A172 (cell line): ENCODE data around the gene DGKD. TPM values are rescaled to one million over a fixed set of nuclear protein-coding genes. Genes with fewer than 3 reads are reported as not detected.

Experiments
- DNase-seq: peaks from one replicate; pipeline ENCODE4 v3.0.0-alpha.2; 2015; ENCODE audit warnings: low spot score
- total RNA-seq: library from RNA; depleted of rRNA; stranded (reverse); fragments of >200 nt; shearing (Covaris generic); gene quantifications from 2 replicates; pipeline ENCODE4 v1.2.3, GENCODE V29; 2014

DGKD gene
- total RNA-seq, 1 experiment from 2014 or later: 16.4 TPM

- no peak for DNase-seq
Observed at GRCh38 chr2:233445152-233445830, 91.0 kb downstream of the DGKD start.

DNA sequence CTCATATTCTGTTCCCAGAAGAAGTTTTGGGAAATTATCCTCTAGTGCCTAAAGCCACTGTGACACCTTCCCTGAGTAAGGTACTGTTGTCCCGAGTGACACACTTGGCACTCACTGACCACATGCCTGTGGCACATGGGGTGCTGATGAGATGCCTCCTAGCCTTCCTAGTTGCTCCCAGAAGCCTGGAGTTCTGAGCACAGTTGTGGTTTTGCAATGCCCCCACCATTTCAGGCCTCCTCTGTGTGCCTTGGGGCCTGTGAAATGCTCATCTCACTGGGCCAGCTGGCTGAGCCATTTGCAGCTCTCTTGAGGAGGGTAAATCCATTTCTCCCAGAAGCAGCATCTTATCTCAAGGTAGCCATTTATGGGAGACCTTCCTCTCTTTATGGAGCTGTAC is 91.8 kb downstream of the DGKD start:
- DNase-seq: no peak

DNA sequence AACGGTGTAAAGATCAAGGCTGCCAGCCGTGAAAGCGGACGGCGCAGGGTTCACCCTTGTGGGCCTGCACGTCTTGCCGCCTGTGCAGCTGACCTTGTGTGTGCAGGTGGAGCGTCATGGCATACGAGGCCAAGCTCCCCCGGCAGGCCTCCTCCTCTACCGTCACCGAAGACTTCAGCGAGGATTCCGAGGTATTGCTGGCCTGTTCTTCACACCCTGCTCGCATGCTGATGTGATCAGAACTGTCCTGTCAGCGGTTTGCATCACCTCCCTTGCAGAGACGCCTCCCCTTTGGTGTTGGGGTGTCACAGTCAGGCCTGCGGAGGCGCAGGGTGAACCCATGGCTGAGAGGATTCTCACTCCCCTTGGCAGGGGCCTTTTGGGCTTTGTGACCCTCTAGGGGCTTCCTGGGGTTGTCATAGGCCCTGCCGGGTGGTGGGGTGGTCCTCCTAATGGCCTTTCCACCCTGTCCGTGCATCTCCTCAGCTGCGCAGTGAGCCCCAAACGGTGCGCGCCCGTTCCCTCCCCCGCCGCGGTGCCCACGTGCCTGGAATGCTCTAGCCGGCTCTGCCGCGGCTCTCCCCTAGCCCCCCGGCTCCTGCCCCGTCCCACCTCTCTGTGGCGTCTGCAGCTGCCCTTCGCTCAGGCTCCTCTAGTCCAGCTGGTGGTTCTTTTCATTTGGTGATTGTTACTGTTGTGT is 92.5 kb downstream of the DGKD start:
- no peak for DNase-seq

DNA sequence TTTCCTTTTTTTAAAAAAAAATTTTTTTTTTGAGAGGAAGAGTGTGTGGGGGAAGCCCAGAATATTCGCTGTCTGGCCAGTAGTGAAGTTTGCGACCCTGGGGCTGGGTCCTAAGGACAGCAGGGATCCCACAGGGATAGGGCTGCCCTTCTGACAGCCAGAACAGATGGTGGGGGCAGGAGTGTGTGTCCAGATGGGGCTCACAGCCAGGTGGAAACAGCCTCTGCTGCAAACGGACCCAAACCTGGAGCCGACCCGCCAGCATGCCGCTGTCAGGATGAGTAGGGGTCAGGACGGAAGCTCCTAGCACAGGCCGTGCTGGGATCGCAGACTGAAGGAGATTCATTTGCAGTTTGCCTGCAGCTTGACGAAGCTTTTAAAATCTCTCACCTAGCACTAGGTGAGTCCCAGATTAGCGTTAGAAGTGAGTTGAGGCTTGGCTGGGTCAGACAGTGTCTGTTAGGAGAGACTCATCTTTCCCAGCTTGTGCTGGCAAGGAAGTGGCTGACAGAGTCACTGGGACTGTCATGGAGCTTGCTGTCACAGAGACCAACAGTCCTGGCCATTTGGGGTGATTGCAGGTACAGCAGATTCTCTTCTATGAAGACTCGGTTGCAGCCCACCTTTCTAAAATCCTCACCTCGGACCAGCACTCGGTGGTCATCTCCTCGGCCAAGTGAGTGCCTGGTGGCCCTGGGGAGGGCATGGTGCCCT is 93.4 kb downstream of the DGKD start:
- DNase-seq: no peak

DNA sequence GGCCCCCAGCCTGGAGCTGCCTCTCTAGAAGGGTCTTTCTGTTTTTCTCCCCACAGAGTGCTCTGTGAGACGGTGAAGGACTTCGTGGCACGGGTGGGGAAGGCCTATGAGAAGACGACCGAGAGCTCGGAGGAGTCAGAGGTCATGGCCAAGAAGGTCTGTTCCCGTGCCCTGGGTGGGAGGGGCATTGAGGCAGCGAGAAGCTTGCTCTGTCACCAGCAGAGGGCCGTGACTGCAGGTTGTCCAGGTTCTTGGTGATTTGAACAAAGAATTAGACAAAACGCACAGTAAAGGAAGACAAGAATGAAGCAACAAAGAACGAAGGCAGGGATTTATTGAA is 93.9 kb downstream of the DGKD start:
- DNase-seq: no peak

DNA sequence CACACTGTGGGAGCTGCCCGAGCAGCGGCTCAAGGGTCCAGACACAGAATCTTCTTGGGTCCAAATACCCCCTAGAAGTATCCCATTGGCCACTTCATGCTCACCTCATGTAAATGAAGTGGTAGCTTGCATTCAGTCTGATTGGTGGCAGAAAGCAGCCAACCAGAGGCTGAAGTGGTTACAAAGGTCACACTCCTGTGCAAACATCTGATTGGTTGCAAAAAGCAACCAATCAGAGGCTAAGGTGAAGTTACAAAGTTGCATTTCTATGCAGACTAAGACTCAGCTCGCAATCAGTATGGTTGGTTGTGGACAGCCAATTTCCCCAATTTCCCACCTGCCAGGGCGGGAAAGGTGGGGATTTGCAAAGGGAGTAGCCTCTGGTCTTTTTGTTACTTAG is 94.3 kb downstream of the DGKD start:
- DNase-seq: no peak

- no peak for DNase-seq
Observed at GRCh38 chr2:233449081-233449901, 95.0 kb downstream of the DGKD start.

GRCh38 chr2:233449921-233450863 is 95.9 kb downstream of the DGKD start:
- DNase-seq: no peak

- no peak for DNase-seq
Observed at GRCh38 chr2:233450864-233451575, 96.7 kb downstream of the DGKD start.

DNA sequence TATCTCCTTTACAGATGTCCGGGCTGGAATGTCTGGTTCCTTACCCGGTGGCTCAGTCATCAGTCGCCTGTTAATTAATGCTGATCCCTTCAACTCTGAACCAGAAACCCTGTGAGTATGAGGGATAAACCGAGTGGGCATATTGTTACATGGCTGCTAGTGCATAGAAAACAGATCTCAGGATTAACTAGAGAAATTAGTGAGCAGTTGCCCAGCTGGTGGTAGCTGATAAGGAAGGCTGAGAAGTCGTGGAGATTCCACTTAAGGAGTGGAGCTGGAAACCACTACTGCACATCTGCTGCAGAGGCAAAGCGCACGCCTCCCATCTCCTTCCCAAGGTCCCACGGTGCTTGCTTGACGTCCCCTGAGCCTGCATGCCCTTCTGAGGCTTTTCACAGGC is 97.7 kb downstream of the DGKD start:
- DNase-seq: no peak

- no peak for DNase-seq
Observed at GRCh38 chr2:233453111-233453915, 99.0 kb downstream of the DGKD start.

DNA sequence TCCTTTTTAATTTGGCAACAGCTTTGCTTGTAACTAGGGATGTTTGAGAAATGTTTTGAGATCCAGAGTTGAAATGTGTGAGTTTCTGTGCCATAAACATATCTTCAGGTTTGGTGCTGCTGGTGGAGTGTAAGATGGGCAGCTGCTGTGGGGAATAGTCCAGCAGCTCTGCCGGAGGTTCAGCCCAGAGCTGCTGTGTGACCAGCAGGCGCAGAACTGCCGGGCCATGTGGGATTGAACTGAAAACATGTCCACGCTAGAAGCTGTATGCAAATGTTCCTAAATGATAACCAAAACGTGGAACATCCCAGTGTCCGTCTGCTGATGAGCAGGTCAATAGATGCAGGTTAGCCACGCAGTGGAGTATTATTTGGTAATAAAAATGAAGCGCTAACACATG is 99.6 kb downstream of the DGKD start:
- no peak for DNase-seq

DNA sequence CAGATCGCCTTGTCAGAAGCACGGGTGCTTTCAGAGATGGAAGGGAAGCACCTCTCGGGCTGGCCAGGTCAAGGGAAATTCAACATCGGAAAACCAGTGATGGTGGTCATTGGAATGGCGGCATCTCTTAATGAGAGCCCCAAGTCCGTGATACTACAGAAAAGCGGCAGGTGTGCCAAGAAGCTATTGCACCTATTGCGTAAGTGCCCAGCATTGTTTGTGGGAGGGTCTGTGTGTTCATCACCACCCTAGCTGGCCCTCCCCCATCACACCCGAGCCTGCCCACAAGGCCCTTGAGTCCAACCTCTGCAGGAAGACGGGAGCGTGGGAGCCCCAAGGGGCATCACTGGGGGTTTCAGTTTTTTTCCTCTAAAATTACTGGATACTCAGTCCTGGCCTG is 100.7 kb downstream of the DGKD start:
- DNase-seq: no peak

DNA sequence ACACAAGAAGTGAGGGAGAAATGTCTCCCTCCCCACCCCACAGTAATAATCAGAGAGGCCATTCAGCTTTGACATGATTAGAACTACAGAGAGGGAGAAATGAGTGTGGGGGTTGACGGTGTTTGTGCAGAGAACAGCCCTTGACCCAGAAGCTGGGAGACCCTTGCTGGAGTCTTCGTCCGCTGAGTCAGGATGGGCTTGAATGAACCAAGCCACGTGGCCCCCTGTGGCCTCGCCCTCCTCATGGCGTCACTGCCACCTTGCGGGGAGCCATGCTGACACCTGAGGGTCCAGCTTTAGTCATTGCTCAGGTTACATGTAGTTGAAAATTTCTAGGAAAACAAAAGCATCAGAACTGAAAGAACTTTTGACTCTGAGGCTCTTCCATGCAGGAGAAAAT is 101.2 kb downstream of the DGKD start:
- DNase-seq: no peak

GRCh38 chr2:233456111-233456510 is 101.8 kb downstream of the DGKD start:
- DNase-seq: no peak

DNA sequence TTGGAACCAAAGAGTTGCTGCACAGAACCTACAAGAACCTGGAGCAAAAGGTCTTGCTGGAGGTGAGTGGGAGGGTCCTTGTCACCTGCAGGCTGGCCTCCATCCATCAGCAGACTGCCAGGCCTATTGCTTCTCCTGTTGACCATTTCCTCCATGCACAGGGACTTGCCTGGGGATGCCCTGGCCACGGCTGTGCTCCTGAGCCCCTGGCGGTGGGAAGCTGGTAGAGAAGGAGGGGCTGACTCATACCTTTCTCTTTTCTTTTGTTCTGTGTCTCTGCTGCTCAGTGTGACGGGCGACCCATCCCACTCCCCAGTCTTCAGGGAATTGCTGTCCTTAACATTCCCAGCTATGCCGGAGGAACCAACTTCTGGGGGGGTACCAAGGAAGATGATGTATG is 102.6 kb downstream of the DGKD start:
- no peak for DNase-seq

DNA sequence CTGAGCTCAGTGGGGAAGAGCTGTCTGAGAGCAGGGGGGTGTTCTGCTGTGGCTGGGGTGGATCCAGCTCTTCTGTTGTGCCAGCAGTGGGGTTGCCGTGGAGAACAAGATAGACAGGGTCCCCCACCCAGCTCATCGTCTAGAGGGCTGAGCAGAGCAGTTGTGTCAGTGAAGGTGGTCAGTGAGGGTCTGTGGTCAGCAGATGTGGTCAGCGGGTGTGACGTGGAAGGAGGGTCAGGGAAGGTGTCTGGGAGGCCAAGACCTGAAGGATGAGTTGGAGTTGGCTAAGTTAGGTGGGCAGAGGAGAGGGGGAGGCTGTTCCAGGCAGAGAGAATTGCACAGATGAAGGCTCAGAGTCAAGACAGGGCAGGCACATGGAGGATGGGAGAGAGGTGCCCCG is 103.1 kb downstream of the DGKD start:
- DNase-seq: no peak

DNA sequence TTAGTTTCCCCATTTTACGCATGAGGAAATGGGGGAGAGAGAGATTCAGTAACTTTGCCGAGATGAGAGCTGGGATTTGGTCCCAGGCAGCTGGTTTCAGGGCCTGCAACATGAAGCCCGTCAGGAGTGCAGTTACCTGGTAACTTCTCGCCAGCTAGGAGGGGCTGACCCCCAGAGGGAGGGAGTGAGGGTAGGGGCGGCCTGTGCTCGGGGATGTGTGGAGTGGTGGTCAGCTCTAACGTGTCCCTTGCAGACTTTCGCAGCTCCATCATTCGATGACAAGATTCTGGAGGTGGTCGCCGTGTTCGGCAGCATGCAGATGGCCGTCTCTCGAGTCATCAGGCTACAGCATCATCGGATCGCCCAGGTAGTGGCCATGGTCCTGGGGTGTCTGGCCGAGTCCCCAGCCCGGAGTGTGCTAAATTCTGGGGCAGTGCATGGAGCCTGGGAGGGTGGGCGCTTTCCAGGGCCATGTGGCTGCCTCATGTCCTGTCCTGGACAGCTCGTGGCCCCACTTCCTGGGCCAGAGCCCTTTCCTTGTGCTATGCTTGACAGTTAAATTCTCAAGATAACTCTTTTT is 103.8 kb downstream of the DGKD start:
- DNase-seq: no peak

DNA sequence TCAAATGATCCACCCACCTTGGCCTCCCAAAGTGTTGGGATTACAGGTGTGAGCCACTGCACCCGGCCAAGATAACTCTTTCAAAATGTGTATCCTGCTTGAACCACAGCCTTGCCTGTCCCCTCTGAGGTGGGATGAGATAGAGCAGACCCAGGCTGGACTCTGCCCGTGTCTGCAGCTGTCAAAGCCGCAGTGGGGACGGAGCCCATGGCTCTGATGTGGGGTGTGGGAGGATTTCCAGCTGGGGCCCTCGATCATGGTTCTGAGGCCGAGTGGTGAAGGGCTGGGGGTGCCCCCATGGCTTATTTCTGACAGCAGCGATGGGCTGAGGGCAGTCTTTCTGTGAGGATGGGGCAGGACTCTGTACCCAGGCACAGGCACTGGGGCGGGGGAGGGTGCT is 104.5 kb downstream of the DGKD start:
- no peak for DNase-seq
